K562 (cell line): ENCODE measurements around the gene SLC2A8. TPM values are rescaled to one million over a fixed set of nuclear protein-coding genes. Genes with fewer than 3 reads are reported as not detected.

Source experiments
- BDP1 ChIP-seq: IDR thresholded peaks from 3 replicates; pipeline ENCODE4 v1.6.1; 2011; ENCODE audit not compliant: insufficient read length, insufficient read depth
- FOXJ3 ChIP-seq: sonication (generic); formaldehyde crosslinking; IDR thresholded peaks from 2 replicates; pipeline ENCODE4 v1.4.0; 2020; ENCODE audit warnings: mild to moderate bottlenecking, missing genetic modification reagents
- NR1H2 ChIP-seq: sonication (generic); formaldehyde crosslinking; IDR thresholded peaks from 2 replicates; pipeline ENCODE4 v1.4.0; 2020; ENCODE audit warnings: mild to moderate bottlenecking, missing genetic modification reagents
- PHF21A ChIP-seq: fragments of 450-650 bp; IDR thresholded peaks from 2 replicates; pipeline ENCODE4 v1.6.1; 2017; ENCODE audit warnings: low read depth, borderline replicate concordance
- TRIM28 ChIP-seq: fragments of 450-650 bp; IDR thresholded peaks from 2 replicates; pipeline ENCODE4 v1.6.1; 2017
- XRCC3 ChIP-seq: fragments of 450-650 bp; IDR thresholded peaks from 2 replicates; pipeline ENCODE4 v1.6.1; 2017; ENCODE audit warnings: mild to moderate bottlenecking, moderate library complexity
- ZFX ChIP-seq: sonication (generic); formaldehyde crosslinking; IDR thresholded peaks from 2 replicates; pipeline ENCODE4 v1.8.0; 2022; ENCODE audit warnings: mild to moderate bottlenecking, missing genetic modification reagents, moderate library complexity
- ZNF274 ChIP-seq: IDR thresholded peaks from 2 replicates; pipeline ENCODE4 v1.6.1; 2011; ENCODE audit warnings: low read depth, mild to moderate bottlenecking, low read length, moderate library complexity, borderline replicate concordance
- polyA plus RNA-seq, 8 experiments: library from polyadenylated mRNA; depleted of rRNA in 4 of 8; stranded (reverse) in 5 of 8; unstranded in 3 of 8; fragments of >200 nt; fragmentation: Nextera tagmentation in 2 of 8; fragmentation: Illumina TruSeq in 1 of 8; extraction: Ambion mirVana in 2 of 8; extraction: Trizol in 1 of 8; gene quantifications; 2 replicates each; pipeline versions ENCODE4 v1.2.1 to v1.2.3, GENCODE V29; 2011 to 2014; ENCODE audit warnings: inconsistent platforms in 1 of 8, missing spikeins in 1 of 8
- total RNA-seq, 7 experiments: library from RNA; depleted of rRNA in 6 of 7; stranded (reverse); fragments of >200 nt in 6 of 7; fragmentation: Illumina TruSeq in 2 of 7; extraction: Trizol in 2 of 7; gene quantifications; 2 replicates each; pipeline versions ENCODE4 v1.2.1 to v1.2.3, GENCODE V29; 2011 to 2021; ENCODE audit warnings: low replicate concordance in 1 of 7
- TF ChIP-seq, protein P1 (sequence below): sonication (generic); formaldehyde crosslinking; IDR thresholded peaks from 2 replicates; pipeline ENCODE4 v1.8.1; 2023; ENCODE audit warnings: mild to moderate bottlenecking, missing genetic modification reagents
- TF ChIP-seq, protein P2 (sequence below): fragments of 250-450 bp; sonication (Bioruptor Pico); IDR thresholded peaks from 2 replicates; pipeline ENCODE4 v1.6.1; 2021; ENCODE audit warnings: mild to moderate bottlenecking
- TF ChIP-seq, protein P3 (sequence below): IDR thresholded peaks from 2 replicates; pipeline ENCODE4 v1.6.1; 2016; ENCODE audit warnings: missing genetic modification characterization, missing compliant biosample characterization

The SLC2A8 gene
- total and polyA plus RNA-seq, 9 of the 15 experiments (the other 6 are each of a cell fraction or from before 2014, with no cell fraction given), result 0.13 to 12.9 (median 5.2) TPM

DNA sequence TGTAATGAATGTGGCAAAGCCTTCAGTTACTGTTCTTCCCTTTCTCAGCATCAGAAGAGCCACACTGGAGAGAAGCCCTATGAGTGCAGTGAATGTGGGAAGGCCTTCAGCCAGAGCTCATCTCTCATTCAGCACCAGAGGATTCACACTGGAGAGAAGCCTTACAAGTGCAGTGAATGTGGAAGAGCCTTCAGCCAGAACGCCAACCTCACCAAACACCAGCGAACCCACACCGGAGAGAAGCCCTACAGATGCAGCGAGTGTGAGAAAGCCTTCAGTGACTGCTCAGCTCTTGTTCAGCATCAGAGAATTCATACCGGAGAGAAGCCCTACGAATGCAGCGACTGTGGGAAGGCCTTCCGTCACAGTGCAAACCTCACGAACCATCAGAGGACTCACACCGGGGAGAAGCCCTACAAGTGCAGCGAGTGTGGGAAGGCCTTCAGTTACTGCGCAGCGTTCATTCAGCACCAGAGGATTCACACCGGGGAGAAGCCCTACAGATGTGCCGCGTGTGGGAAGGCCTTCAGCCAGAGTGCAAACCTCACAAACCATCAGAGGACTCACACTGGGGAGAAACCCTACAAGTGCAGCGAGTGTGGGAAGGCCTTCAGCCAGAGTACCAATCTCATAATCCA is 47.4 kb downstream of the SLC2A8 start (continued):
- TF ChIP-seq PHF21A, result no peak
- peak; percentile 93 for TF ChIP-seq ZNF274
- TF ChIP-seq TRIM28, result 0 out of 2 replicates have a peak, but pooled peaks have one; percentile 64
- TF ChIP-seq, protein P1, sequence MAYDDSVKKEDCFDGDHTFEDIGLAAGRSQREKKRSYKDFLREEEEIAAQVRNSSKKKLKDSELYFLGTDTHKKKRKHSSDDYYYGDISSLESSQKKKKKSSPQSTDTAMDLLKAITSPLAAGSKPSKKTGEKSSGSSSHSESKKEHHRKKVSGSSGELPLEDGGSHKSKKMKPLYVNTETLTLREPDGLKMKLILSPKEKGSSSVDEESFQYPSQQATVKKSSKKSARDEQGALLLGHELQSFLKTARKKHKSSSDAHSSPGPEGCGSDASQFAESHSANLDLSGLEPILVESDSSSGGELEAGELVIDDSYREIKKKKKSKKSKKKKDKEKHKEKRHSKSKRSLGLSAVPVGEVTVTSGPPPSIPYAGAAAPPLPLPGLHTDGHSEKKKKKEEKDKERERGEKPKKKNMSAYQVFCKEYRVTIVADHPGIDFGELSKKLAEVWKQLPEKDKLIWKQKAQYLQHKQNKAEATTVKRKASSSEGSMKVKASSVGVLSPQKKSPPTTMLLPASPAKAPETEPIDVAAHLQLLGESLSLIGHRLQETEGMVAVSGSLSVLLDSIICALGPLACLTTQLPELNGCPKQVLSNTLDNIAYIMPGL (CRISPR knock-in tag), result no peak
- TF ChIP-seq FOXJ3, result no peak
- TF ChIP-seq ZFX, result no peak
- TF ChIP-seq, protein P2, sequence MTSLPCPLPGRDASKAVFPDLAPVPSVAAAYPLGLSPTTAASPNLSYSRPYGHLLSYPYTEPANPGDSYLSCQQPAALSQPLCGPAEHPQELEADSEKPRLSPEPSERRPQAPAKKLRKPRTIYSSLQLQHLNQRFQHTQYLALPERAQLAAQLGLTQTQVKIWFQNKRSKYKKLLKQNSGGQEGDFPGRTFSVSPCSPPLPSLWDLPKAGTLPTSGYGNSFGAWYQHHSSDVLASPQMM (CRISPR knock-in tag), result no peak
- no peak for TF ChIP-seq BDP1
- TF ChIP-seq, protein P3, sequence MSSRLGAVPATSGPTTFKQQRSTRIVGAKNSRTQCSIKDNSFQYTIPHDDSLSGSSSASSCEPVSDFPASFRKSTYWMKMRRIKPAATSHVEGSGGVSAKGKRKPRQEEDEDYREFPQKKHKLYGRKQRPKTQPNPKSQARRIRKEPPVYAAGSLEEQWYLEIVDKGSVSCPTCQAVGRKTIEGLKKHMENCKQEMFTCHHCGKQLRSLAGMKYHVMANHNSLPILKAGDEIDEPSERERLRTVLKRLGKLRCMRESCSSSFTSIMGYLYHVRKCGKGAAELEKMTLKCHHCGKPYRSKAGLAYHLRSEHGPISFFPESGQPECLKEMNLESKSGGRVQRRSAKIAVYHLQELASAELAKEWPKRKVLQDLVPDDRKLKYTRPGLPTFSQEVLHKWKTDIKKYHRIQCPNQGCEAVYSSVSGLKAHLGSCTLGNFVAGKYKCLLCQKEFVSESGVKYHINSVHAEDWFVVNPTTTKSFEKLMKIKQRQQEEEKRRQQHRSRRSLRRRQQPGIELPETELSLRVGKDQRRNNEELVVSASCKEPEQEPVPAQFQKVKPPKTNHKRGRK (tag), result no peak
- no peak for TF ChIP-seq XRCC3
- TF ChIP-seq NR1H2 (CRISPR knock-in tag), result no peak
